ENCODE measurements around the gene PLSCR5. TPM values are rescaled to one million over a fixed set of nuclear protein-coding genes. Genes with fewer than 3 reads are reported as not detected.

PLSCR5 gene
- total RNA-seq, 1 experiment from 2014 or later: not detected

GRCh38 chr3:146561879-146562278 lies 43.3 kb downstream of the PLSCR5 start:
- Histone ChIP-seq H3K27ac (ENCODE audit: low read length) (no peak overlapping the region), H3K27me3 (ENCODE audit: control insufficient read depth, insufficient read depth, low read length) (no peaks in the 10 kb centered on the region), H3K36me3 (ENCODE audit: control insufficient read depth, insufficient read depth, low read length) (no peaks in the 10 kb centered on the region), H3K4me3 (ENCODE audit: low read depth in 2 of 2, low read length in 2 of 2) (no peak overlapping the region), H3K9me3 (ENCODE audit: control insufficient read depth, insufficient read depth, low read depth, low read length) (no peaks in the 10 kb centered on the region), H3K4me1 (ENCODE audit: control insufficient read depth, insufficient read depth, low read length) (no peaks in the 10 kb centered on the region)
- TF ChIP-seq CTCF (IDR thresholded peaks at IDR 0.05): no peak
- no peak for TF ChIP-seq SIN3A (IDR thresholded peaks at IDR 0.05; ENCODE audit: borderline replicate concordance, insufficient read depth, low read depth, low read length)
- no peak for TF ChIP-seq POLR2AphosphoS5 (IDR thresholded peaks at IDR 0.05; ENCODE audit: low read depth, low read length)
- TF ChIP-seq TCF7L2 (IDR thresholded peaks at IDR 0.05; ENCODE audit: low read depth, low read length): no peak
- TF ChIP-seq REST (IDR thresholded peaks at IDR 0.05; ENCODE audit: insufficient read depth in 1 of 2, low read depth in 2 of 2, low read length in 1 of 2): no peak
- in situ Hi-C loops (cut with HindIII; ENCODE audit: low pct_unique_long_range_greater_than_20kb, low sequenced_read_pairs) (no loop called here), intact Hi-C loops (cut with micrococcal nuclease; ENCODE audit: unreplicated experiment) (no loop called here)
- ChIA-PET POLR2A (no interaction called here), CTCF (no interaction called here)
- no TSS peak for BruUV-seq (replicated peaks)
- no peak for DNase-seq (ENCODE audit: low read depth, low spot score)
- no peak for ATAC-seq

- Histone ChIP-seq H3K9me3 (ENCODE audit: control insufficient read depth, insufficient read depth, low read depth, low read length) (no peaks in the 10 kb centered on the region), H3K36me3 (ENCODE audit: control insufficient read depth, insufficient read depth, low read length) (no peaks in the 10 kb centered on the region), H3K4me3 (ENCODE audit: low read depth in 2 of 2, low read length in 2 of 2) (no peak overlapping the region), H3K27ac (ENCODE audit: low read length) (no peak overlapping the region), H3K27me3 (ENCODE audit: control insufficient read depth, insufficient read depth, low read length) (no peaks in the 10 kb centered on the region), H3K4me1 (ENCODE audit: control insufficient read depth, insufficient read depth, low read length) (no peaks in the 10 kb centered on the region)
- ChIA-PET CTCF (no interaction called here), POLR2A (no interaction called here)
- TF ChIP-seq SIN3A (IDR thresholded peaks at IDR 0.05; ENCODE audit: borderline replicate concordance, insufficient read depth, low read depth, low read length): no peak
- TF ChIP-seq POLR2AphosphoS5 (IDR thresholded peaks at IDR 0.05; ENCODE audit: low read depth, low read length): no peak
- TF ChIP-seq CTCF (IDR thresholded peaks at IDR 0.05): no peak
- TF ChIP-seq TCF7L2 (IDR thresholded peaks at IDR 0.05; ENCODE audit: low read depth, low read length): no peak
- no peak for TF ChIP-seq REST (IDR thresholded peaks at IDR 0.05; ENCODE audit: insufficient read depth in 1 of 2, low read depth in 2 of 2, low read length in 1 of 2)
- in situ Hi-C loops (cut with HindIII; ENCODE audit: low pct_unique_long_range_greater_than_20kb, low sequenced_read_pairs) (no loop called here), intact Hi-C loops (cut with micrococcal nuclease; ENCODE audit: unreplicated experiment) (no loop called here)
- ATAC-seq (no peak), DNase-seq (ENCODE audit: low read depth, low spot score) (no peak)
- BruUV-seq (replicated peaks): no TSS peak
These were observed 43.7 kb downstream of the PLSCR5 start for GRCh38 chr3:146561463-146561862.

Measured in Panc1 (cell line).